Measurements from ENCODE around the gene DEGS2.

DEGS2 gene

DNA sequence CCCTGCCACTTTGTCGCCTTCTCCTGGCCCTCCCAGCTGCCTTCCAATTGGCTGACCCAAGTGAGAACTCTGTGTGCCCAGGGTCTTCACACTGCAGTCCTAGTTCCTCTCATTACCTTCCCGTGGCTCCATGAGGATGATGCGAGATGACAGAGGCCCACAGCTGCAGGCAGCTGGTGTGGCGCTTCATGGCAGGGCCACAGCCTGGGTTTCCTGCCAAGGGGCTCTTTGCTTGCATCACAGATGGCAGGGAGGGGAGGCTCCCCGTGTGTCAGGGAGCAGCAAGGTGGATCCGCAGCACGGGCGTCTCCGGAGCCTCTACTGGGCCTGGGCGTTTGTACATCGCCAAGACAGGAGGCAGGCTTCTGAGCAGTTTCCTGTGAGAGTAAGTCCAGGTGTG is 28.9 kb downstream of the DEGS2 start:
- DNase-seq: no peak

DNA sequence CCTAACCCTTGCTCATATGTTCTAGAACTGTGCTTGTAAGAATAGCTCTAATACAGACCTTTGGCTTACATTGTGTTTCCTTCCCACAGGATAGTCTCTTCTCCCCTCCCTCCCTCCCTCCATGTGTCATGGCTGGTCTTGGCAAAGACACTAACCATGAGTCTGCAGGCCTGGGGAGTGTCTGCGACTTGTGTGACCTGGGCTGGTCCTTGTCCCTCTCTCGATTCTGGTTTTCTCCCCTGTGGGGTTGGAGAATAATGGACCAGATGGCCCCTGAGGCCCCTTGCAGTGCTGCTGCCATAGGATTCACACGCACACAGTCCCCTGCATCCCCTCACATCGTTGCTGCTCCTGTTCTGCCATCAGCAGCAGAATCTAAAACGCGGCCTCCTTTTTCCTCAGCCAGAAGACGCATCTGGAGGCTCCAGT is 30.3 kb downstream of the DEGS2 start:
- DNase-seq: no peak

DNA sequence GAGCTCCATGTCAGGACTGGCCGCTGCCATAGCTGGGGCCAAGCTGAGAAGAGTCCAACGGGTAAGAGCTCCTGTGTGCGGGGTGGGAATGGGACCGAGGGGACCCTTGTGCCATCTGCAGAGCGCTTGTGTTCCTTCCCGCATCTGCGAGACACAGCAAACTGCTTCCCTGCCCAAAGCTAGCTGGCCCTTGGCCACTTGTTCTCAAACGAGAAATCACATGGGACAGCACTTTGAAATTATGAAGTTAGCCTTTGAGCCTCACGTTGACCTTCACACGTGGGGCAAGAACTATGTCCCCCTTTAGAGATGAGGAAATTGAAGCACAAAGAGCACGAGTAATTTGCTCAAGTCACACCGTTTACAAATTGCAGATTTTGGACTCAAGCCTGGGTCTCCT is 30.8 kb downstream of the DEGS2 start:
- no peak for DNase-seq

DNA sequence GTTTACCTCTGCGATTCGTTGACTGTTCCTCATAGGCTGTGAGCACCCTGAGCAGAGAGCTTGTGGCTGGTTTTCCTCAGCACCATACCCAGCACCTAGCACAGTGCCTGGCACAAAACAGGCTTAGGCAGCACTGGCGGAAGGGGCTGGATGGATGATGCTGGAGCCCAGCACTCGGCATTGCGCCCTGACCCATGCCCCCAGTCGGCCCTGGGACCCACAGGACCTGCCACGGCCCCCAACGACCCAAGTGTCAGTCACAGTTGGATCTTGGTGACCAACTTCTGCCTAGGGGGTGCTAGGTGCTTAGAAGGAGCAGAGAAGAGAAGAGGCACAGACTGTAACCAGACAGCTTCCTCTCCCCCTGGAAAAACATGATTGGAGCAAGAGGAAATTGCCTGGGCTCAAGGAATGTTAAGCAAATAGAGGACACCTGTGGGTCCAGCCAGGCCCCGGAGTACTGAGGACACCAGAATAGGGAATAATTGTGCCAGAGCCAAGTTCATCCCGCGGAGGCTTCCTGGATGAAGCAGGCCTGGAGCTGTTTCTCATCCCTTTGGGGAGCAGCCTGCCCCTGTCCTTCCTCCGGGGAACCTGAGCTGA is 31.5 kb downstream of the DEGS2 start:
- DNase-seq: no peak

DNA sequence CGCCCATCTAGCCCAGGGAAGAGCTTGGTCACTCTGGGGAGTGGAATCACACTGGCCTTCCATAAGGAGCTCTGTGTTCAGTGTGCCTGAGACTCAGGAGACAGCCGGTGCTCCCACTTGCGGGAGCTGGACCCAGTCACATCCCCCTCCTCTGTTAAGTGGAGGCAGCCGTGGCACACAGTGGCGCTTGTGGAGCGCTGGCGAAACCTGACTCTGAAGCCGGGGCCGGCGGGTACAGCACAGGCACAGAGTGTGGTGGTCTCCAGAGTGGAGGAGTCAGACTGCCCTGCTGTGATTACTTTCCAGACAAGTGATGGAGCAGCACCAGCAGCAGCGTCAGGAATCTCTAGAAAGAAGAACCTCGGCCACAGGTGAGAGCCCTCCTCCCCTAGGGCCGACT is 33.0 kb downstream of the DEGS2 start:
- DNase-seq: no peak

DNA sequence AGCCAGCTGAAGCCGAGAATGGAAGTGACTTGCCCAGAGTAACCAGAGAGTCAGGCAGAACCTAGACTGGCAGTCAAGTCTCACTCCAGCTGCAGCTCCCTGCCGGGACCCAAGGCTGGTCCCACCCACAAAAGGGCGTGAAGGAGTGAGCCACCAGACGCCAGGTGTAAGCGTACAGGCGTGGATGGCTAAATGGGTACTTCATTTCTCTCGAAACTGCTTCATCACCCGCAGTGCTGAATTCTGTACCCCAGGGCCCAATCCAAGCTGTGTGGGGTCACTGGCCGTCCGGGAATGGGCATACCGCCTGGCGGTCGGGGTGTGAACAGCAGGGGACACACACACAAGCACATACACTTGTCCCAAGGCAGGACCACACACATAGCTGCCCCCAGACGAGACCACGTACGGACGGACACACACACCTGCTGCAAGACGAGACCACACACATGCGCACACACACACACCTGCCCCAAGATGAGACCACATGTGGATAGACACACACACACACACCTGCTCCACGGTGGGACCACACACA is 34.8 kb downstream of the DEGS2 start:
- no peak for DNase-seq

DNA sequence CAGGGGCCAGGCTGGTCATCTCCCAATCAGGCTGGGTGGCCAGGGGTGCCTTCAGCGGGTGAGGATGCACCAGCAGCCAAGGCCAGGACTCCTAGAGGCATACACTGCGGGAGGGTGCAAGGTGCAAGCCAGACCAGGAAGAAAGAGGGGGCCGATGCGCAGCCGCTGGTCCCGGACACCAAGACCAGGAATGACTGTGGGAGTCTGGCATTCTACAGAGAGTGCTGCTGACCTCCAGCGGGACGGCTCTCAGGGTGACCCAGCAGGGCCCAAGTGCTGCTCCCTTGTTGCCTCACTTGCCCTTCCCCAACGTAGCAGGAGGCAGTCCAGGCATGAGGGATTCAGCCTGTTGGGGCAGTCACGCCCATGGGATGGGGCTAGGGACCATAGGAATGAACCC is 35.8 kb downstream of the DEGS2 start:
- DNase-seq: no peak

DNA sequence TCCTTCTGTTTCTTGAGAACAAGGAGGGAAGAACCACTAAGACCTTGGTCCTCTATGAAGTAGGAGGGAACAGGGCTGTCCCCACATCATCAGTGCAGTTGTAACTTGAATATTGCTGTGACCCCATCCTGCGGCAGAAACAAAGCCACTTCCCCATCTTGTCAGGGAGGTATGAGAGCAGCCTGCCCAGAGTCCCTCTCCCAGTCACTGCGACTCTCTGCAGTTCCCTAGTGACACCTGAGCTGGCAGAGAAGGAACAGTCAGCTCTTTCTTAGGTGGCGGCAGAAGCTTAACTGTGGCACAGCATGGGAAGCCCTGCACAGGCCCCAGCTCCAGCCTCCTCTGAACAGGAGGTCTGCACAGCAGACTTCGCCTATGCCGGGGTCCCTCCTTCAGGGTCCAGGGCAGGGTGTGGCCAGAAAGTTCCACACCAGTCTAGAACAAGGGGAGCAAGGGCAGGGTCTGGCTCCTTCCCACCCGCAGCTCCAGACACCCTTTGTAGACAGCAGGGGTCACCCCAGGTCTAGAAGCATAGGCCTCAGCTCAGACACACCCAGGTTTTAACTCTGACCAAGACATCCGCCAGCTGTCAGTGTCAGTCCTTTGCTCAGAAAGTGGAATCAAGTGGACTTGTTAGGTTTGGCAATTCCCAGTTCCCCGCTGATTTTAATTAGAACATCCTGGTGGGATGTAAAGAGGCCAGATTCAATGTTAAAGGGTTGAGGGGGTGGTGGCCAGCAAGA is 36.8 kb downstream of the DEGS2 start:
- no peak for DNase-seq

DNA sequence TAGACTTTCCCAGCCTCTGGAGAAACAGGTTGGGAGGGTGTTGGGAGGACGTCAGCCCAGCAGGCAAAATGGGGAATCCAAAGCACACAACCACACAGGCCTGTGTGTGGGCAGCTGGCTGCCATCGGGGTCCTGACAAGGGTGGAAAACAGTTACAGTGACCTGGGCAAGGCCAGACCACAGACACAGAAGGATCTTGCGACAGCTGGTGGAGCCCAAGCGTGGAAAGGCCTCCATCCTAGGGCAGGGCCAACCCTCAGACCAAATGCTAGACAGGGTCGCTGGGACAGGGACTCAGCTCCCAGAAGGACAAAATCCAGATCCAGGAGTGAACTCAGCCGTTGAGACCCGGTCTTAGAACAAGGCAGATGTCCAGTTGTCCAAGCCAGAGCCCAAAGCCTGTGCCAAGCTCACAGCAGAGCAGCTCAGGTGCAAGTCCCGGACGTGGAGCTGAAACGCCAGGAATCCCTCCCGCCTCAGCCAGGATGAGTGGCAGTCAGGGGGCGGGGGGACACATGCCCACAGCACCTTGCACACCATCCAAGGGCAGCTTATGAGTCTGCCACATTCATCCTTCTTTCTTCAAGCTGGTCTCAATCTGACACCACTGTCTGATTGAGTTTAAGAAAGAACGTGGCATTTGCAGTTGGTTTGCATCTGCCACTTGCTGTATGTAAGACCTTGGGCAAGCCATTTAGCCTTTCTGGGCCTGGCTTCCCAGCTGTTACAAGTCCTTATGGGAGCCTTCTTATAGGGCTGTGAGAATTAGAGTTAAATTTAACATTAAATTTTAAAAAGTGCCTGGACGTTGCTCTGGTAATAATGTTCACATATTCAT is 37.6 kb downstream of the DEGS2 start:
- DNase-seq: no peak

DNA sequence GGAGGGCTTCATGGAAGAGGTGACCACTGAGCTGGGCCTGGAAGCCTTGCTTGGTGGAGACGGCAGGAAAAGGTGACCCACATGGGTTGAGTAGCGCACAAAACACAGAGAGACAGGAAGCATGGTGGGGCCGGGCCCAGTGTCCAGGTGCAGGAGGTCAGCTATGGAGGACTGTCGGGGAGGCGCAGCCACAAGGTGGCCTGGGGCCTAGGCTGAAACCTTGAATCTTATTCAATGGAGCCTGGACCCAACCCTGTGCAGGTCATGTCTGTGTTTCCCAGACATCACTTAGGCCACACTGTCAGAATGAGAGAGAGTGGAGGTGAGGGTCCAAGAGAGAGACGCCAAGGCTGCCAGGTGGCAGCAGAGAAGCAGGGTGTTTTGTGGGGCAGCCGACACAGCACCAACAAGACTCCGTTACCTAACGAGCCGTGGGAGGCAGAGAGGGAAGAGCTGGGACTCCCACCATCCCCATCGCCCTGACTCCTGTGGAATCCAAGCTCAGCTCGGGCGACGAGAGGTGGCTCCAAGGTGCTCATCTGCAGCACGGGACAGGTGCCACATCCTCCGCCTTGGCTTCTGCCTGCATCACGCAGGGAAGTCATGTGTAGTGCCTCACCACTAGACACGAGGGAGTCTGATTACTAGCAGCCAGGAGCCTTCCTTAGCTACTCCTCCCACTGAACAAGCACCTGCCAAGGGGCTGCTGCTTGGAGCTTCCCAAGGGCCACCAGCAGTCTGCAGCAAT is 38.7 kb downstream of the DEGS2 start:
- DNase-seq: no peak

DNA sequence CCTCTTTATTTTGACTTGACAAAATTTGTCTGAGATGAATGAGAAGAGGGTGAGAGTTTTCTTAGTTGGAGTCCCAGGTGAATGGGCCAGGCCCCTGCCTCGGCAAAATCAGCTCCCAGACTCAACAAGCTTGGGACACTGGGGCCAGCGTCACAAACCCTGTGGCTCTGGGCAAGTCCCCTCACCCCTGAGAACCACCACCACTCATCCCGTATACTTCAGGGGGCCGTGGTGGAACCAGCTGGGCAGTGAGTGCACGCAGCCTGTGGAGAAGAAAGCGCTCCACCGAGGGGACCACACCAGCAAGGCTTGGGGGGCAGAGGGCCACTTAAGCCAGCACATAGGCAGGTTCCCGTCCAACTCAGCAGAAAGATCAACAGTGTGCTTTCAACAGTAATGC is 40.2 kb downstream of the DEGS2 start:
- no peak for DNase-seq

DNA sequence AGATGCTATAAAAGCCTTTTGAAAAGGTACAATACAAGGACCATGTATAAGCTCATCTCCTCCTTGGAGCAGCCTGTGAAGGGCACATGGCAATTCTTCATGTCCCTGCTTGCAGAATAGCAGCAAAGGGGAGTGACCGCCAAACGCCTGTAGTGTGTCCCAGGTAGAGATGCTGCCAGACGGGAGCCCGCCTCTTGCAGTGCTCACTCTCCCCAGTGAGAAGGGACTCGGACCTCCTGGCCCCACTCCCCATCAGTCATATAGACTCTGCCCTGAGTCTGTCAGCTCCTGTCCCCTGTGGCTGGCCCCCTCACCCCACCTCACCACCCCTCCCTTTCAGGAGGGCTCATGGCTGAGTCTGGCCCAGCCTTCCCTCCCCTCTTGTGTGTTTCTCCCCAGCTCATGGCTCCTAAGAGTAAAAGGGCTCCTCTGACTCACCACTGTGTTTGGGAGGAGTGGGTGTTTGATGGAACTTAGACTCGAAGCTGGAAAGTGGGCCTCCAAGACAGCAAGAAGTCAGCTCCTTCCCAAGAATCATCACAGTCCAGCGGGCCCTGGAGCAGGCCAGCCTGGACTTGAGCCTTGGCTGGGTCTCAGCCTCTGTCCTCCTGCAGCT is 40.9 kb downstream of the DEGS2 start:
- no peak for DNase-seq

DNA sequence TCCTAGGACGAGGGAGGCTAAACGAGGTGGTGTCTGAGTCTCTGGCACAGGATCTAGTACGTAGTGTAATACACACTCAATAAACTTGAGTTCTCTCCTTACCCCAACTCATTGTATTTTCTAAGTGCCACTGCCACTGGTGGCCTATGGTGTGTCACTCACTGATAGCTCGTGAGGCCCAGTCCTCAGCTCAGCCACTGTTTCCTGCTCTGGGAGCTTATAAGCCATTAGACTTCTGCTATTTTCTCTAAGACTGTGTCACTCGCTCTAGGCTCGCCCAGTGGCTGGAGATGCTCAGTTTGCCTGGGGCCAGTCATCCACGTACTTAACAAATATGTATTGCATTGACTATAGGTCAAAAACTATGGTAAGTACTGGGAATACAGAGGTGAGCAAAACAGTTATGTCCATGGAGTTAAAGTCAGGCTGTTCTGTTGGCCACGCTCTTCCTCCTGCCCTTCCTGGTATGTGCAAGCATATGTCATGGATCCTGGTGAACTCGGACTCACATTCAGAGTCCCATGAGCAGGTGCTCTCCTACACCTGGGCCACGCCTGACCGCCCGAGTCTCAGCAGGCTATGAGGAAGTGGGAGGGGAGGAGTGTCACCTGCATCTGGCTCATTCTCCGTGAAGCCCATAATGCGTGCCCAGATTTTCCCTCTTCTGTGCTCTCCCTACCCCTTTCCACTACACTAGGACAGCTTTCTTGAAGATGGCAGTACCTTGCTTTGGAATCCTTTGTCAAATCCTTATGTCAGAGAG is 41.6 kb downstream of the DEGS2 start:
- DNase-seq: no peak

DNA sequence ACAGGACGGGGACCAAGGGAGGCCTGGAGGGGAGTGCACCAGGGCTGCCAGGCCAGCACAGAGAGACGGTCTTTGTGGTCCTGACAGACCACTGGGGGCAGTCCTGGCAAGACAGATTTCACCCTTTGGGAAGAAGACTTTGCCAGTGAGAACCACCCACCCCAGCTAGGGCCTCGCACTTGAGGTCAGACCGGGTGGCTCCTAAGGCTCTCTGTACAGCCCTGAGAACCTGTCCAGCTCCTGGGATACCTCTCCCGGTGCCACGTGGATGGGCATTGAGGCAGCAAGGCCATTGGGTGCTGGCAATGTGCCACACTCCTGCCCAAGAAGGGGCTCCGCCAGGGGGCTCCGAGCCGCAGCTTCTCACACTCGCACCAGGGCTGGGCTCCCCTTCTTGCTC is 42.4 kb downstream of the DEGS2 start:
- DNase-seq: no peak

DNA sequence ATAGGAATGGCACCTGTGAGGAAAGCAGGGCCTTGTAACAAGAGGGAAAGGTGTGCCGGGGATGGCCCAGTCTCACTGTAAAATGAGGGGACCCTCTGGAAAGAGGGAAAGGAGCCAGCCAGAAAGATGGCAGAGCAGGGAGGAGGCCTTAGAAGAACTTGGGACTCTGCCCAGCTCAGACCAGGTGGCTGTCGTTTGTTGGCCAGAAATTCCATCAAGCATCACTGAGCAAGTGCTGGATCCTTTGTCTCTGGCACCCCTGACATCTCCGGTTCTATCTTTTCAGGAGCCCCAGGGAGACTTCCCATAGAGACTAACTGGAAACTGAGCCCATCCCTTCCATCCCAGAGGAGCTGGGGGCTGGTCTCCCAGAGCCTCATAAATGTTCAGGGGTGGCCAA is 43.3 kb downstream of the DEGS2 start:
- DNase-seq: no peak

DNA sequence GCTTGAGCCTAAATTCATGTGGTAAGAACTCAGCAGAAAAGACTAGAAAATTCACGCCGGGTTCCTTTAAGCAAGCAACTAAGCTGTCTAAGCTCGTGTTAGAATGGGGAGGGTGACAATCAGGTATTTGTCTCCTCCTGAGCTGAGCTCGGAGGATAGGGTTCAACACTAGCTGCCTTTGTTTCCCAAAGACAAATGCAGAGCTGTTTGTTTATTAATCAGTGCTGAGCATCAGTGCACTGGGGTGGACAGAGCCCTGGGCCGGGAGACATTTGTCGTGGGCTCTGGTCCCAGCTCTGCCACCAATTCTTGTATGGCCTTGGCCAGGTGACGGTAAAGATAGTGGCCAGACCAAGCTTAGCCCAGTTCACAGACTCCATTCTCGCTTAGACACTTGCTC is 43.7 kb downstream of the DEGS2 start:
- no peak for DNase-seq

DNA sequence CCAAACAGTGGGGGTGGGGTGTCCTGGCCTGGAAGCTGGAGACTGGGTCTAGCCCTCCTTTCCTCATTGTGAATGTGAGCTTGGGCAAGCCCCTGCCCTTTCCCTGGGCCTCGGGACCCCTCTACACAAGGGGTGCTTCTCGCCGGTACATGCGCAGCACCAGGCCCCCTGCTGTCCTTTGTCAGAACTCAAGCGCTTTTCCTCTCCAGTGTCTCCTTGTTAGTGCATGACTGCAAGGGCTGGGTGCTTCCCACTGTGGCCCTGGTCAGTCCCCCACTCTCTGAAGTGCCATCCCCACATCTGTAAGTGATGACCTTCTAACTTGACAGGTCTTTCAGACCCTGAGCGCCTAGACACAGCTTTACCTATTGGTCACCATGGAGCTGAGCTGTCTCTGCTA is 44.2 kb downstream of the DEGS2 start:
- DNase-seq: no peak

DNA sequence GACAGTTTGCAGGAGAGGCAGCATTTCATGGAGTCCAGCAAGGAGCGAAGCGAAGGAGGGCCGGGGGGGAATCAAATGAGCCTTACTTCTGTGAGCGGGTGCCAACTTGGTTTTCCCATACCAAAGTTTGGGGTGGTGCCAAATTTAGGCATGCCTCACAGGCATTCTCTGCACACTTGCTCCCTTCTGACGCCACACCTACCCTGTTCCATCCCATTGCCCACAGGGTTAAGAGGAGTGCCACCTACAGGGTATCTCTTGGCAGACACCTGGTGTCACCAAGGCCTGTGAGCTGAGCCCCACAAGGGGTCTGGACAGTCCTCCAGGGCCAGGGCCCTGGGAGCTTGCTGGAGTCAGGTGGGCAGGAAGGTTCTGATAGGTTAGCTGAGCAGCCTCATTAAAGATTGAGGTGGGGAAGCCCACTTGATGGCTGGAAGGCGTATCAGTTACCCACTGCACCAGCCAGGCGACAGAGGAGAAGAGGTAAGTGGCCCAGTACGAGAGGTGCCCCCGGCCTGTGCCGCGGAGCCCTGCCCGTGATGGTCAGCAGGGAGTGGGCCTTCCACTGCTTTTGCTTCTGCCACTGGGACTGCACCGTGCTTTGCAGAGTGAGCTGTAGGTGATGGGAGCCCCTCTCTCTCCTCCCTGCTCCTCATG is 45.2 kb downstream of the DEGS2 start:
- DNase-seq: no peak

DNA sequence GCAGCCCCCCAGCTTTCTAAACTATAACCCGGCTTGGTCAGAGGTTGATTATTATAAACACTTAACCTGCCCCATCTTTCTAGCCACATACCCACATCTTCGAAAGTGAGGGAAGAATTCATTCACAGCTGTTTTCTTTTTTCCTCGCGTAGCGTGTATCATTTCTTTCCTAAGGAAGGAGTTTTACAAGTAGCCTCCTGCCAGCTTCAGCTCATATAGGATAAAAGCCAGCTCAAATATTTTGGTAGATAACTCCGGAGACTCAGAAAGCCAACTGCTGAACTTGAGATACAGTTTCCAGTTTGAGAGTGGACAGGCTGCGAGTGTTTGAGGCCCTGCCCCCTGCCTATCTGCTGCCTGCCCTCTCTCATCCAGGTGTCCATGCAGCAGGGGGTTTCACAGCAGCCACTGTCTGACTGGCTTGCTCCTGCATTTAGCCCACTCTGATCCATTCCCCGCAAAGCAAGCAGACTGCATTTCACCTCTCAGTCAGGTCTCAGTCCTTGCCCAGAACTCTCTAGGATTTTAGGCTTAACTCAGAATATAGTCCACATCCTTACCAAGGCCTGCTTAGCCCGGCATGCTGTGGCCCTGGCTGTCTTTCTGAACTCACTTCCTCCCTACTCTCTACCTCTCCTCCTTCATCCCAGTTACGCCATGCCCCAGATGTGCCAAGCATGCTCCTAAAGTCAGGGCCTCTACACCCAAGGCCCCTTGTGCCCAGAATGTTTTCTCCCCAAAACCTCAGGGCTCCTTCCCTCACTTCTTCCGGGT is 47.3 kb downstream of the DEGS2 start:
- no peak for DNase-seq

DNA sequence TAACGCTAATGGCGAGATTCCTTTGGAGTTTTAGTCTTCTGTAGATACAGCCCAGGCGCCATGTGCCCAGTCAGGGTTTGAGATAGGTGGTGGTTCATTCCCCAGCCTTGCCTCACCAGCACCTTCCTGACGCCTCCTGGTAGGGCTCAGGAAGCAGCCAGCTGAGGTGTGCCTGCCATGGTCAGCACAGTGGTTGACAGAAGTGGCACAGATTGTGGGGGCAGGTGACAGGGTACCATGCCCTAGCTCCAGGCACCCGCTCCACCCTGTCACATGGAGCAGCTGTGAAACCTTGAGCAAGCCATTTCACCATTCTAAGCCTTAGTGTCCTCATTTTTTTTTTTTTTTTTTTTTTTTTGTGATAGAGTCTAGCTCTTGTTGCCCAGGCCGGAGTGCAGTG is 48.6 kb downstream of the DEGS2 start:
- no peak for DNase-seq
